IMR-90 (cell line): Measurements from ENCODE around the gene SMC6.

Source experiments
- BHLHE40 ChIP-seq: fragments of 150-350 bp; IDR thresholded peaks from 2 replicates; pipeline ENCODE4 v1.6.1; 2016; ENCODE audit warnings: mild to moderate bottlenecking, low read depth, low read length
- CEBPB ChIP-seq: IDR thresholded peaks from 2 replicates; pipeline ENCODE4 v1.6.1; 2012; ENCODE audit warnings: low read depth, low read length, improper control_type of control experiment
- CTCF ChIP-seq: conservative IDR thresholded peaks from 2 replicates; pipeline ENCODE4 v1.5.1; 2012; ENCODE audit warnings: mild to moderate bottlenecking, low read depth, low read length, improper control_type of control experiment
- ELK1 ChIP-seq: fragments of 150-350 bp; IDR thresholded peaks from 2 replicates; pipeline ENCODE4 v1.6.1; 2016; ENCODE audit warnings: low read depth, mild to moderate bottlenecking, low read length, moderate library complexity, borderline replicate concordance
- MAFK ChIP-seq: IDR thresholded peaks from 2 replicates; pipeline ENCODE4 v1.6.1; 2012; ENCODE audit warnings: low read depth, low read length, improper control_type of control experiment
- MAZ ChIP-seq: IDR thresholded peaks from 2 replicates; pipeline ENCODE4 v1.6.1; 2012; ENCODE audit warnings: low read depth, mild to moderate bottlenecking, low read length, improper control_type of control experiment, moderate library complexity, borderline replicate concordance
- MXI1 ChIP-seq: IDR thresholded peaks from 2 replicates; pipeline ENCODE4 v1.6.1; 2012; ENCODE audit warnings: low read depth, mild to moderate bottlenecking, low read length, moderate library complexity, borderline replicate concordance
- POLR2A ChIP-seq: IDR thresholded peaks from 2 replicates; pipeline ENCODE4 v1.6.1; 2012; ENCODE audit warnings: mild to moderate bottlenecking, low read depth, low read length
- RCOR1 ChIP-seq: IDR thresholded peaks from 2 replicates; pipeline ENCODE4 v1.6.1; 2012; ENCODE audit warnings: mild to moderate bottlenecking, low read length, improper control_type of control experiment; ENCODE audit not compliant: insufficient replicate concordance
- RFX5 ChIP-seq: IDR thresholded peaks from 2 replicates; pipeline ENCODE4 v1.8.0; 2012; ENCODE audit warnings: low read depth, mild to moderate bottlenecking, low read length, moderate library complexity
- SMC3 ChIP-seq: fragments of 150-350 bp; IDR thresholded peaks from 2 replicates; pipeline ENCODE4 v1.6.1; 2016; ENCODE audit warnings: low read depth, mild to moderate bottlenecking, antibody characterized with exemption, low read length, moderate library complexity
- TF ChIP-seq, protein P1 (sequence below): fragments of 150-350 bp; IDR thresholded peaks from 2 replicates; pipeline ENCODE4 v1.6.1; 2017; ENCODE audit warnings: mild to moderate bottlenecking, antibody characterized with exemption, low read length, low read depth

DNA sequence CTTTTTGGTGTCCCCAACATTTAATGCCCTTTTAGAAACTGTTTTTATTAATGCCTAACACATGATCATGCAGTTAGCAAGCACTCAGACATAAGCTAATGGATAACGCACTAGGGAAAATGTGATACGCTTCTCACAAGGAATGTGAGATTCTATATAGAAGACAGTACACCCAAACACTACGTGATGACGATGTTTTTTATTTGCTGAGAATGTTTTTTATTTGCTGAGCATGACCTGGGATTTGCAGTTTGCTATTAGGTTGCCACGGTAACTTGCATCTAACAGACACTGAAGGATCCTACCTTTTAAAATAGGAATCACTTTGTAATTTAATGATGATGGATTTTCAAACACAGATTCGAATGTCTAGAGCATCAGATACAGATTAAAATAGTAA is 4.9 kb downstream of the SMC6 start:
- TF ChIP-seq CTCF (no peak), BHLHE40 (no peak), POLR2A (no peak), RFX5 (no peak), ELK1 (no peak), SMC3 (no peak), RCOR1 (no peak), MXI1 (no peak), CEBPB (no peak), MAZ (no peak), MAFK (no peak)
- TF ChIP-seq, protein P1, sequence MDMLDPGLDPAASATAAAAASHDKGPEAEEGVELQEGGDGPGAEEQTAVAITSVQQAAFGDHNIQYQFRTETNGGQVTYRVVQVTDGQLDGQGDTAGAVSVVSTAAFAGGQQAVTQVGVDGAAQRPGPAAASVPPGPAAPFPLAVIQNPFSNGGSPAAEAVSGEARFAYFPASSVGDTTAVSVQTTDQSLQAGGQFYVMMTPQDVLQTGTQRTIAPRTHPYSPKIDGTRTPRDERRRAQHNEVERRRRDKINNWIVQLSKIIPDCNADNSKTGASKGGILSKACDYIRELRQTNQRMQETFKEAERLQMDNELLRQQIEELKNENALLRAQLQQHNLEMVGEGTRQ = no peak
